Activated CD8-positive, alpha-beta memory T cell treated with anti-CD3 and anti-CD28 coated beads, Interleukin-2, amount 50 U/mL, for 4 hours (primary cell): ENCODE measurements around the gene WFDC13.
"Not testable (repeated sequence)": the region's sequence is repeated elsewhere in the genome, so short reads cannot be mapped to it uniquely, and the experiment has no call there.

ENCODE experiments used
- DNase-seq: peaks from one replicate; pipeline ENCODE4 v3.0.0-alpha.2; 2020

The WFDC13 gene

DNA sequence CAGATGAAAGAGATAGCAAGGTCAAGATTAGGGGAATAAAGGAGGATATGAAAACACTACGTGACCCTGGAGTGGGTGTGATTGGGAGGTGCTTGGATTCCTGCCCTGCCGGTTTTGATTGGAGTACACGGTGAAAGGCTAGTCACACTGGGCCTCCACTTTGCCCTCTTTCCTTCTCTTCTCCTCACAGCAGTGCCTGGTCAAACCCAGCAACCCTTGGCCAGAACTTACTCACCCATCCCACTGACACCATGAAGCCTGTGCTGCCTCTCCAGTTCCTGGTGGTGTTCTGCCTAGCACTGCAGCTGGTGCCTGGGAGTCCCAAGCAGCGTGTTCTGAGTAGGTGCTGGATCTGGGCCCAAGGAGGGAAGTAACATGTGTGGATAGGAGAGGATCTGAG lies at the start of gene WFDC13:
TSS of gene WFDC13 (plus strand) at position 166 of the 400 bp plus-strand sequence. CDS start at position 252, 86 bp downstream.
- no peak for DNase-seq

DNA sequence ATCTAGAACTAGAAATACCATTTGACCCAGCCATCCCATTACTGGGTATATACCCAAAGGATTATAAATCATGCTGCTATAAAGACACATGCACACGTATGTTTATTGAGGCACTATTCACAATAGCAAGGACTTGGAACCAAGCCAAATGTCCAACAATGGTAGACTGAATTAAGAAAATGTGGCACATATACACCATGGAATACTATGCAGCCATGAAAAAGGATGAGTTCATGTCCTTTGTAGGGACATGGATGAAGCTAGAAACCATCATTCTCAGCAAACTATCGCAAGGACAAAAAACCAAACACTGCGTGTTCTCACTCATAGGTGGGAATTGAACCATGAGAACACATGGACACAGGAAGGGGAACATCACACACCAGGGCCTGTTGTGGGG lies 44.8 kb upstream of the WFDC13 start:
- not testable (repeated sequence) for DNase-seq

DNA sequence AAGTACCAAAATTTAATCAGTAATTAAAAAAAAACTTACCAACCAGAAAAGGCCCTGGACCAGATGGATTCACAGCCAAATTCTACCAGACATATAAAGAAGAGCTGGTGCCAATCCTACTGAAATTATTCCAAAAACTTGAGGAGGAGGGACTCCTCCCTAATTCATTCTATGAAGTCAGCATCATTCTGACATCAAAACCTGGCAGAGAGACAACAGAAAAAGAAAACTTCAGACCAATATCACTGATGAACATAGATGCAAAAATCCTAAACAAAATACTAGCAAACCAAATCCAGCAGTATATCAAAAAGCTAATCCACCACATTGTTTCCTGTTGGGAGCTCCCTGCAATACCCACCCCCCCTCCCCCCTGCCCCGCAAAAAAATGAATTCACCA lies 31.7 kb upstream of the WFDC13 start, which contains the start of gene WFDC11:
TSS of gene WFDC11 (minus strand) at position 101 of the 400 bp plus-strand sequence. CDS start 19,639 bp downstream, outside the sequence.
- DNase-seq = no peak

GRCh38 chr20:45672765-45673164 lies 29.1 kb upstream of the WFDC13 start:
- no peak for DNase-seq

GRCh38 chr20:45679650-45680049 lies 22.2 kb upstream of the WFDC13 start:
- no peak for DNase-seq

DNA sequence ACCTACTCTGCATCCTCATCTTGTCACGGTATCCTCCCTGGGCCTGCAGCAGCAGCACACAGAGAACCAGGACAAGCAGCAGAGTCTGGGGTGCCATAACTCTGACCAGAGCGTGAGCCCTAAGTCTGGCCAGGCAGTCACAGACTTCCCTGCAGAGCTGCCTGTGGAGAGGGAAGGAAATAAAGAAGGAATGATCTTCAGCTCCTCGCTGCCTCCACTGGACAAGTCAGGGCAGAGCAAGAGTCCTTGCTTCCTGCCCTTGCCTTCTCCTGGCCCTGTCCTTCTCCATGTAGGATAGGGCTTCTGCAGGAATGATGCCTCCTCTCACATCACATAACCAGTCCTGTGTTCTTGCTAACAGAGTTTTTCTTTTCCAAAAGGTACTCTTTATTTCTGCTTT lies 15.9 kb upstream of the WFDC13 start:
- no peak for DNase-seq

GRCh38 chr20:45693346-45693745 lies 8.5 kb upstream of the WFDC13 start:
- not testable (repeated sequence) for DNase-seq

GRCh38 chr20:45695496-45695895 lies 6.3 kb upstream of the WFDC13 start:
- no peak for DNase-seq

GRCh38 chr20:45701104-45701503 lies 734 bp upstream of the WFDC13 start:
- no peak for DNase-seq

- DNase-seq = no peak
Measured at GRCh38 chr20:45704969-45705637, 3.3 kb downstream of the WFDC13 start, which contains the start of gene WFDC10B. TSS of gene WFDC10B (minus strand) at chr20:45705019. CDS start at chr20:45685992, 19,027 bp downstream.

DNA sequence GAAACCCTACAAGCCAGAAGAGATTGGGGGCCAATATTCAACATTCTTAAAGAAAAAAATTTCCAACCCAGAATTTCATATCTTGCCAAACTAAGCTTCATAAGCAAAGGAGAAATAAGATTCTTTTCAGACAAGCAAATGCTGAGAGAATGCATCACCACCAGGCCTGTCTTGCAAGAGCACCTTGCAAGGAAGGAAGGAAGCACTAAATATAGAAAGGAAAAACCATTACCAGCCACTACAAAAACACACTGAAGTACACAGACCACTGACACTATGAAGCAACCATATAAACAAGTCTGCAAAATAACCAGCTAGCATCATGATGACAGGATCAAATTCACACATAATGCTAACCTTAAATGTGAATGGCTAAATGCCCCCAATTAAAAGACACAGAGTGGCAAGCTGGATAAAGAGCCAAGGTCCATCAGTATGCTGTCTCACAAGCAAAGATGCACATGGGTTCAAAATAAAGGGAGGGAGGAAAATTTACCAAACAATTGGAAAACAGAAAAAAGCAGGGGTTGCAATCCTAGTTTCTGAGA lies 14.4 kb downstream of the WFDC13 start:
- DNase-seq = not testable (repeated sequence)

DNA sequence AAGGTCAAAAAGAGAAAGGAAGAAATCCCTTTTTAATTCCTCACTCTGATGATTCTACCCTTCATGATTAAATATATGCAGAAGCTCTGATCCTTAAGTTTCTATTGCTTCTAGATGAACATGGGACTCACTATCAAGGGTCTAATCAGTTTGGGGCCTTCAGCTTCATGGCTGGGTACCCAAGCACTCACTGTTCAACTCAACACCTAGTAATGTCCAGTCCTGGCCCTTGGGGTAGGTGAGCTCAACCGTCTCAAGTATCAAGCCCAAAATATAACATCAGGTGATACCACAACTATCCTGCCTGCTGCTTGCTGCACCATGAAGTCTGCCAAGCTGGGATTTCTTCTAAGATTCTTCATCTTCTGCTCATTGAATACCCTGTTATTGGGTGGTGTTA lies 20.2 kb downstream of the WFDC13 start, which contains the start of gene SPINT4:
TSS of gene SPINT4 (plus strand) at position 301 of the 400 bp plus-strand sequence. CDS start at position 322, 21 bp downstream.
- no peak for DNase-seq

GRCh38 chr20:45725134-45725533 lies 23.3 kb downstream of the WFDC13 start:
- DNase-seq = no peak

DNA sequence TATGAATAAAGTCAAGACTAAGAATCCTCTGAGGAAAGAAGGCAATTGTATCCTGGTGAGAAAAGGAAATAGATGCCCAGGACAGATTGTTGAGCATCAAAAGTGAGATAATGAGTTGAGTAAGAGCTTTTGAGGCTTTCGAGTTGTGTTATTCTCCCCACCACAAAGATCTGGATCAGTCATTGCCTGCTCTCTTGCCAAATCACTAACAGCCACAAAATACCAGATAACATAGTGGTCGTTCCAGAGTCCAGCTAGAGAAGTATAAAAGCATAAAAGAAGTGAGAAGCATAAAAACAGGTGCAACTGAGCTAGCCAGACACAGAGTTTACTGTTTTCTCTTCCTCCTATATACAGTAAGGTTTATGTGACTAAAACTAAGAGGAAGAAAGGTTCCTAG lies 25.2 kb downstream of the WFDC13 start:
- no peak for DNase-seq

GRCh38 chr20:45732199-45732598 lies 30.4 kb downstream of the WFDC13 start:
- no peak for DNase-seq

DNA sequence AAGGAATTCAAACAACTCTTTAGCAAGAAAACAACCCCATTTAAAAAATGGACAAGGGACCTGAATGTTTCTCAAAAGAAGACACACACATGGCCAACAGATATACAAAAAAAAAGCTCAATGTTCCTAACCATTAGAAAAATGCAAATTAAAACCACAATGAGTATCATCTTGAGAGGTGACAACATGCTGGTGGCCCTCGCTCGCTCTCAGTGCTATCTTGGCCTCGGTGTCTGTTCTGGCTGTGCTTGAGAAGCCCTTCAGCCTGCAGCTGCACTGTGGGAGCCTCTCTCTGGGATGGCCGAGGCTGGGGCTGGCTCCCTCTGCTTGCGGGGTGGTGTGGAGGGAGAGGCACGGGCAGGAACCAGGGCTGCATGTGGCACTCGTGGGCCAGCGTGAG lies 33.7 kb downstream of the WFDC13 start:
- DNase-seq = no peak

DNA sequence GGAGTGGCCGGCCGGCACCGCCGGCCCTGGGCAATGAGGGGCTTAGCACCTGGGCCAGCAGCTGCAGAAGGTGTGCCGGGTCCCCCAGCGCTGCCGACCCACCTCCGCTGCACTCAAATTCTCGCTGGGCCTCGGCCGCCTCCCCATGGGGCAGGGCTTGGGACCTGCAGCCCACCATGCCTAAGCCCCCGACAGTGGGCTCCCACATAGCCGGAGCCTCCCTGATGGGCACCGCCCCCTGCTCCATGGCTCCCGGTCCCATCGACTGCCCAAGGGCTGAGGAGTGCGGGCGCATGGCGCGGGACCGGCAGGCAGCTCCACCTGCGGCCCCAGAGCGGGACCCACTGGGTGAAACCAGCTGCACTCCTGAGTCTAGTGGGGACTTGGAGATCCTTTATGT lies 34.1 kb downstream of the WFDC13 start:
- DNase-seq = no peak

- DNase-seq = no peak
Measured at GRCh38 chr20:45742596-45742995, 40.8 kb downstream of the WFDC13 start.

GRCh38 chr20:45745015-45745414 lies 43.2 kb downstream of the WFDC13 start:
- DNase-seq = no peak

DNA sequence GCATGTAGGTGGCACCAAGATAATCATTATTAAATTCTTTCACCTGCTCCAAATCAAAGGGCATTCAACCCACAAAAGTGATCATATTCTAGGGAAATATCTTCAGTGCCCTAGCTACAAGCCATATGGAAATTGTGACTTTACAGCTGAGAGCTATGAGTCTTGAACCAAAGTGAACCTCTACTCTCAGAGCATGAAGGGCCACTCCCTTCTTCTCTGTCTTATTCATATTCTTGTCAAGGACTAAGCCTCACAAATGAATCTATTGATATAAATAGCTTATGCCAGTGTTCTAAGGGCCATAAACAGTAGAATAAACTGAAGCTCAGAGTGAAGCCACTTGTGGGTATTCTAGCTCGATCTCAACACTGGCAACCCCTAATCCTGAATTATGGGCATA lies 49.9 kb downstream of the WFDC13 start:
- DNase-seq = no peak

GRCh38 chr20:45752746-45753145 lies 50.9 kb downstream of the WFDC13 start:
- no peak for DNase-seq

DNA sequence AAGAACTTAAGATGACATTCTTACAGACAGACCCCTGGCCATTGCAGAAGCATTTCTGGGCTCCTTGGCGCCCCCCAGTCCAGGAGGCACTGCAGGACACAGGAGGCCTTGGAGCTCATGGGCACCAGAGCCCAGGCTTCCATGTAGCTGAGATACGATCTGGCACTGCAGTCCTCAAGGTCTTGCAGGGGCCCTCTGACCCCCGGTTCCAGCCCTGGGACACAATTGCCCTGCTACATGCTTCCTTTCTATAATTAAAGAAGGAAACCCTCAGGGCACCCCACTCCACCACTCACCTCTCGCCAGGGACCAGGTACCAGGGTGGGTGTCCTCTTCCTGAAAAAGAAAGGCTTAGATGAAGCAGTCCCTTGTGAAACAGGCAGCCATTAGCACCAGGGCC lies 56.3 kb downstream of the WFDC13 start:
- no peak for DNase-seq
